ENCODE data around the gene BARX2. TPM values are rescaled to one million over a fixed set of nuclear protein-coding genes. Genes with fewer than 3 reads are reported as not detected.

BARX2 gene
- total and polyA plus RNA-seq, 2 donors, result 0.14 to 2.9 TPM

DNA sequence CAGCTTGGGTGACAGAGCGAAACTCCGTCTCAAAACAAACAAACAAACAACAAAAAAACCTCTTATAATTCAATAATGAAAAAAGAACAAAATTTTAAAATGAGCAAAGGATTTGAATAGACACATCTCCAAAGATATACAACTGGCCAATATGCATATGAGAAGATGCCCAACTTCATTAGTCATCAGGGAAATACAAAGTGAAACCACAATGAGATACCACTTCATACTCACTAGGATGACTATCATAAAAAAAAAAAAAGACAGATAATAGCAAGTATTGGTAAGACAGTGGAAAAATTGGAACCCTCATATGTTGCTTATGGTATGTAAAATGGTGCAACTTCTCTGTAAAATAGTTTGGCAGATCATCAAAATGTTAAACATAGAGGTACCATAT, 28.7 kb upstream of the BARX2 start:
- H3K4me1 ChIP-seq (ENCODE audit: control insufficient read depth in 2 of 2, insufficient read depth in 2 of 2, low read length in 2 of 2), result no peaks in the 10 kb centered on the region
- WGBS, result 97% methylated on average over 2 of the region's 2 CpGs

DNA sequence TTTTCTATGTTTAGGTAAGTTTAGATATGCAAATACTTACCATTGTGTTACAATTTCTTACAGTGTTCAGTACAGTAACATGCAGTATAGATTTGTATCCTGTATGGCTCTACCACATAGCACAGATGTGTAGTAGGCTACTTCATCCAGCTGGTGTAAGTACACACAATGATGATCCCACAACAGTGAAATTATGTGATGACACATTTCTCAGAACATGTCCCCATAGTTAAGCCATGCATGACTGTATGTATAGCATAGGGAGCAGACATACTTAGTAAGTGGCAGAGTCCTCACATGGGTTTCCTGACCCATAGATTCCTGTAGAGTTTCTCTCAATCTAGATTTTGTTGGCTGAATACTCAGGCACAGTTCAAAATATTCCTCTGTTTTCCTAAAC, 26.8 kb upstream of the BARX2 start:
- H3K36me3 ChIP-seq (ENCODE audit: control insufficient read depth in 2 of 2, insufficient read depth in 2 of 2, low read length in 1 of 2), result no peaks in the 10 kb centered on the region
- DNase-seq (ENCODE audit: low read depth in 6 of 9, low spot score in 9 of 9), result no peak
- peaks cover 0 to 6% of the 10 kb centered on the region in 2 donors for H3K9me3 ChIP-seq (ENCODE audit: control insufficient read depth in 2 of 2, insufficient read depth in 1 of 2, low read length in 1 of 2)
- H3K27ac ChIP-seq (ENCODE audit: low read depth in 1 of 2, low read length in 1 of 2), result no peak overlapping the region
- no peaks in the 10 kb centered on the region for H3K4me1 ChIP-seq (ENCODE audit: control insufficient read depth in 2 of 2, insufficient read depth in 2 of 2, low read length in 2 of 2)
- no peak overlapping the region for H3K4me3 ChIP-seq (ENCODE audit: low read length in 2 of 2)
- H3K27me3 ChIP-seq (ENCODE audit: control insufficient read depth in 2 of 2, insufficient read depth in 1 of 2, low read length in 1 of 2), result no peaks in the 10 kb centered on the region

More for the DNA sequence above, 28.7 kb upstream of the BARX2 start:
- DNase-seq (ENCODE audit: low read depth in 6 of 9, low spot score in 9 of 9), result no peak
- Histone ChIP-seq H3K27me3 (ENCODE audit: control insufficient read depth in 2 of 2, insufficient read depth in 1 of 2, low read length in 1 of 2) (no peaks in the 10 kb centered on the region), H3K36me3 (ENCODE audit: control insufficient read depth in 2 of 2, insufficient read depth in 2 of 2, low read length in 1 of 2) (no peaks in the 10 kb centered on the region), H3K9me3 (ENCODE audit: control insufficient read depth in 2 of 2, insufficient read depth in 1 of 2, low read length in 1 of 2) (peaks cover 0 to 6% of the 10 kb centered on the region in 2 donors), H3K27ac (ENCODE audit: low read depth in 1 of 2, low read length in 1 of 2) (no peak overlapping the region), H3K4me3 (ENCODE audit: low read length in 2 of 2) (no peak overlapping the region)

DNA sequence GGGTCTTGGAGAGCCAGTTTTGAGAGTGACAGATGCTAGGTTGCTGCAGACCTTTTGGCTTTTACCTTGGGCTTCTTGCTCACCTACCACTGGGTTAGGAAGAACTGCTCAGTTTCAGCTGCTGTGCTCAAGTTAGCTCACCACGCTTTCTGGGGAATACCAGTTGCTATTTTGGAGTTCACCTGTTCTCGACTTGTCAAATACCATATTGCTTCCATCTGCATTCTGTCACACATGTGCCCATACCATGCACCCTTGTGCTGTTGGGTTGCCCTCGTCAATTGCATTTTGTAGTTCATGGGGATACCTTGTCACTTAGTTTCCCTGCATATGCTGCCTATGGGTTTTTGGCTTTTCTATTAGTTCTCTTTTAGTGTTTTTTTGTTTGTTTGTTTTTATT, 23.0 kb upstream of the BARX2 start:
- Histone ChIP-seq H3K4me3 (ENCODE audit: low read length in 2 of 2) (no peak overlapping the region), H3K4me1 (ENCODE audit: control insufficient read depth in 2 of 2, insufficient read depth in 2 of 2, low read length in 2 of 2) (no peaks in the 10 kb centered on the region), H3K27me3 (ENCODE audit: control insufficient read depth in 2 of 2, insufficient read depth in 1 of 2, low read length in 1 of 2) (no peaks in the 10 kb centered on the region), H3K36me3 (ENCODE audit: control insufficient read depth in 2 of 2, insufficient read depth in 2 of 2, low read length in 1 of 2) (no peaks in the 10 kb centered on the region), H3K9me3 (ENCODE audit: control insufficient read depth in 2 of 2, insufficient read depth in 1 of 2, low read length in 1 of 2) (no peaks in the 10 kb centered on the region), H3K27ac (ENCODE audit: low read depth in 1 of 2, low read length in 1 of 2) (no peak overlapping the region)
- WGBS, result 94% methylated on average over 3 of the region's 3 CpGs
- no peak for DNase-seq (ENCODE audit: low read depth in 6 of 9, low spot score in 9 of 9)

DNA sequence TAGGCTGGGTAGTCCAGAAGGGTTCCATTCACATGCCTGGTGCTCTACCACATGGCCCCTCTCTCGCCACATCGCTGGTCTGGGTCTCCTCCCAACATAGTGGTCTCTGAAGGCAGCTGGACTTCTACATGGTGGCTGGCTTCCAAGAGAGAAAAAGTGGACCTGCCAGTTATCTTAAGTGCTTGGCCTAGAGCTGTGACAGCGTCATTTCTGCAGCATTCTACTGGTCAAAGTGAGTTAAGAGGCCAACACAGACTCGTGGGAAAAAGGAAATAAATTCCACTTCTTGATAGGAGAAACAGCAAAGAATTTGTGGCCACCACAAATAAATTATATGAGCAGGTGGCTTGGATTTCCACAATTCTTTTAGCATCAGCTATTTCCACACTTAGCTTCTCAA, 21.0 kb upstream of the BARX2 start:
- Histone ChIP-seq H3K36me3 (ENCODE audit: control insufficient read depth in 2 of 2, insufficient read depth in 2 of 2, low read length in 1 of 2) (no peaks in the 10 kb centered on the region), H3K4me3 (ENCODE audit: low read length in 2 of 2) (no peak overlapping the region), H3K9me3 (ENCODE audit: control insufficient read depth in 2 of 2, insufficient read depth in 1 of 2, low read length in 1 of 2) (no peaks in the 10 kb centered on the region), H3K4me1 (ENCODE audit: control insufficient read depth in 2 of 2, insufficient read depth in 2 of 2, low read length in 2 of 2) (no peaks in the 10 kb centered on the region), H3K27ac (ENCODE audit: low read depth in 1 of 2, low read length in 1 of 2) (no peak overlapping the region), H3K27me3 (ENCODE audit: control insufficient read depth in 2 of 2, insufficient read depth in 1 of 2, low read length in 1 of 2) (no peaks in the 10 kb centered on the region)
- DNase-seq (ENCODE audit: low read depth in 6 of 9, low spot score in 9 of 9), result no peak
- whole genome bisulfite sequencing, result 71% methylated on average over 4 of the region's 4 CpGs

- Histone ChIP-seq H3K36me3 (ENCODE audit: control insufficient read depth in 2 of 2, insufficient read depth in 2 of 2, low read length in 1 of 2) (no peaks in the 10 kb centered on the region), H3K4me1 (ENCODE audit: control insufficient read depth in 2 of 2, insufficient read depth in 2 of 2, low read length in 2 of 2) (no peaks in the 10 kb centered on the region), H3K27ac (ENCODE audit: low read depth in 1 of 2, low read length in 1 of 2) (no peak overlapping the region), H3K27me3 (ENCODE audit: control insufficient read depth in 2 of 2, insufficient read depth in 1 of 2, low read length in 1 of 2) (peaks cover 10 to 18% of the 10 kb centered on the region in 2 donors), H3K9me3 (ENCODE audit: control insufficient read depth in 2 of 2, insufficient read depth in 1 of 2, low read length in 1 of 2) (no peaks in the 10 kb centered on the region), H3K4me3 (ENCODE audit: low read length in 2 of 2) (no peak overlapping the region)
- DNase-seq (ENCODE audit: low read depth in 6 of 9, low spot score in 9 of 9), result no peak
- 79% methylated on average over 2 of the region's 2 CpGs for WGBS
Observed at GRCh38 chr11:129359748-129360147, 15.9 kb upstream of the BARX2 start.

GRCh38 chr11:129364143-129364654, 11.4 kb upstream of the BARX2 start:
- 4% methylated on average over 19 of the region's 19 CpGs for WGBS
- peak; percentile 50 to 86 (median 73) for DNase-seq (ENCODE audit: low read depth in 6 of 9, low spot score in 9 of 9)

GRCh38 chr11:129365816-129366215, 9.8 kb upstream of the BARX2 start:
- no peak for DNase-seq (ENCODE audit: low read depth in 6 of 9, low spot score in 9 of 9)
- Histone ChIP-seq H3K4me3 (ENCODE audit: low read length in 2 of 2) (no peak overlapping the region), H3K36me3 (ENCODE audit: control insufficient read depth in 2 of 2, insufficient read depth in 2 of 2, low read length in 1 of 2) (no peaks in the 10 kb centered on the region), H3K9me3 (ENCODE audit: control insufficient read depth in 2 of 2, insufficient read depth in 1 of 2, low read length in 1 of 2) (no peaks in the 10 kb centered on the region), H3K4me1 (ENCODE audit: control insufficient read depth in 2 of 2, insufficient read depth in 2 of 2, low read length in 2 of 2) (no peaks in the 10 kb centered on the region), H3K27ac (ENCODE audit: low read depth in 1 of 2, low read length in 1 of 2) (no peak overlapping the region), H3K27me3 (ENCODE audit: control insufficient read depth in 2 of 2, insufficient read depth in 1 of 2, low read length in 1 of 2) (peaks cover 24 to 68% of the 10 kb centered on the region in 2 donors)
- WGBS, result 87% methylated on average over 1 of the region's 1 CpG

More at GRCh38 chr11:129364143-129364654, 11.4 kb upstream of the BARX2 start:
- Histone ChIP-seq H3K27me3 (ENCODE audit: control insufficient read depth in 2 of 2, insufficient read depth in 1 of 2, low read length in 1 of 2) (peaks cover 19 to 51% of the 10 kb centered on the region in 2 donors), H3K4me1 (ENCODE audit: control insufficient read depth in 2 of 2, insufficient read depth in 2 of 2, low read length in 2 of 2) (no peaks in the 10 kb centered on the region), H3K27ac (ENCODE audit: low read depth in 1 of 2, low read length in 1 of 2) (no peak overlapping the region), H3K4me3 (ENCODE audit: low read length in 2 of 2) (no peak overlapping the region), H3K9me3 (ENCODE audit: control insufficient read depth in 2 of 2, insufficient read depth in 1 of 2, low read length in 1 of 2) (no peaks in the 10 kb centered on the region), H3K36me3 (ENCODE audit: control insufficient read depth in 2 of 2, insufficient read depth in 2 of 2, low read length in 1 of 2) (no peaks in the 10 kb centered on the region)

DNA sequence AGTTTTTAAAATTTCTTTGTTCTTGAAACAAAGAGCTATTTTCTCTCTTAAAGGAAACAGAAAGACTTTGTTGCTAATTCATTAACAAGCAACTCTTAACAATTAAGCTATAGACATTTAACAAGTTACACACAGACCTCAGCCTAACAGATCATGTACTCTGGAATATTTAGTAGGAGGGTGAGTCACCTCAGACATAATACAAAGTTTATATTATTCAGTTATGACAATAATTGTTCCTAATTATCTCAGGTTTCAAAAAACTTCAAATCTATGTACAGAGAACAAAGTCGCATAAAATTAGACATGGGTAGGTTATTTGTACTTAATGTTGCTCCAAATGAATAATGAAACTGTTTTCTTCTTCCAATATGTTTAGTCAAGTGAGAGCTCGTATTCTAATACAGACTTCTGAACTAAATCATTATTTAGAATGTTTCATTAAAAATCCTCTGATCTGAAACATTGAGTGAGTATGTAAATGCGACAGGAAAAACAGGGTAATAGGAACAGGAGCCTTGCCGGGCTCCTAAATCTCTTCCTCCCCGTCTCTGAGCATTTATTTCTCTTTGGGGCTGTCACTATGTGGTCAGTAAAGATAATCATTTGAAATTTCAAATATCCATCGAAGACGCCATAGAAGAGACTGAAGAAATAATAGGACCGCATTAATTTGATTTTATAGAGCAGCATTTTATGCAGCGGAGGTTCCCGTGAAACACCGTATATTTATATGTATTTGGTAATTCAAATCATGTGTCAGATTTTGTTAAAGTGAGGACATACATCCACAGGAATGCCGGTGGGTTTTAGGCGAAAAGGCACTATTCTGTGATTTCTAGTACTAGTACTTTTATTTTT, 8.7 kb upstream of the BARX2 start:
- H3K36me3 ChIP-seq (ENCODE audit: control insufficient read depth in 2 of 2, insufficient read depth in 2 of 2, low read length in 1 of 2), result no peaks in the 10 kb centered on the region
- H3K27me3 ChIP-seq (ENCODE audit: control insufficient read depth in 2 of 2, insufficient read depth in 1 of 2, low read length in 1 of 2), result peaks cover 35 to 79% of the 10 kb centered on the region in 2 donors
- DNase-seq (ENCODE audit: low read depth in 6 of 9, low spot score in 9 of 9), result no peak
- no peak overlapping the region for H3K27ac ChIP-seq (ENCODE audit: low read depth in 1 of 2, low read length in 1 of 2)
- no peaks in the 10 kb centered on the region for H3K9me3 ChIP-seq (ENCODE audit: control insufficient read depth in 2 of 2, insufficient read depth in 1 of 2, low read length in 1 of 2)
- no peak overlapping the region for H3K4me3 ChIP-seq (ENCODE audit: low read length in 2 of 2)
- WGBS, result 89% methylated on average over 13 of the region's 13 CpGs
- no peaks in the 10 kb centered on the region for H3K4me1 ChIP-seq (ENCODE audit: control insufficient read depth in 2 of 2, insufficient read depth in 2 of 2, low read length in 2 of 2)

GRCh38 chr11:129368889-129369672, 6.6 kb upstream of the BARX2 start:
- 33% methylated on average over 4 of the region's 4 CpGs for WGBS
- H3K36me3 ChIP-seq (ENCODE audit: control insufficient read depth in 2 of 2, insufficient read depth in 2 of 2, low read length in 1 of 2), result no peaks in the 10 kb centered on the region

More at GRCh38 chr11:129368889-129369672, 6.6 kb upstream of the BARX2 start:
- peaks cover 42 to 89% of the 10 kb centered on the region in 2 donors for H3K27me3 ChIP-seq (ENCODE audit: control insufficient read depth in 2 of 2, insufficient read depth in 1 of 2, low read length in 1 of 2)
- H3K4me1 ChIP-seq (ENCODE audit: control insufficient read depth in 2 of 2, insufficient read depth in 2 of 2, low read length in 2 of 2), result peaks cover 0 to 12% of the 10 kb centered on the region in 2 donors
- no peak overlapping the region for H3K27ac ChIP-seq (ENCODE audit: low read depth in 1 of 2, low read length in 1 of 2)
- no peak overlapping the region for H3K4me3 ChIP-seq (ENCODE audit: low read length in 2 of 2)
- DNase-seq (ENCODE audit: low read depth in 6 of 9, low spot score in 9 of 9), result no peak
- H3K9me3 ChIP-seq (ENCODE audit: control insufficient read depth in 2 of 2, insufficient read depth in 1 of 2, low read length in 1 of 2), result peaks cover 0 to 5% of the 10 kb centered on the region in 2 donors

Data from thymus (tissue), 11 donors.